ENCODE results near the gene RC3H1. TPM values are rescaled to one million over a fixed set of nuclear protein-coding genes. Genes with fewer than 3 reads are reported as not detected.

Gene RC3H1
- total and polyA plus RNA-seq, 2 of the 8 experiments (the other 6 are each of a cell fraction or from before 2014, with no cell fraction given), result 7.4 to 32.2 TPM

- no peak overlapping the region for H2BK5ac ChIP-seq (ENCODE audit: low read depth, low read length)
- H3K4me1 ChIP-seq (replicated peaks in 1 of 4; ENCODE audit: control insufficient read depth in 3 of 4, insufficient read depth in 4 of 4, low read length in 3 of 4), result no peaks in the 10 kb centered on the region; a peak in 1 of 7 replicates
- H4K91ac ChIP-seq (replicated peaks; ENCODE audit: insufficient read length, low read length), result no peak overlapping the region
- FAIRE-seq (no peak), DNase-seq (ENCODE audit: low read depth in 1 of 2, low spot score in 2 of 2) (no peak)
- ChIA-PET CTCF (ENCODE audit: partially characterized antibody) (interaction anchor here (1.3 to 2.0 kb wide), 2 partner anchors 20 to 198 kb away, joined by 3 to 4 read pairs; no protein-coding TSS in a partner anchor), POLR2A (ENCODE audit: partially characterized antibody) (interaction anchor here (1.1 to 2.5 kb wide), 3 partner anchors 18 to 52 kb away, joined by 3 to 14 read pairs (median 4); partner anchors contain the start of genes GAS5 and ZBTB37)
- H3K23me2 ChIP-seq (ENCODE audit: low read depth, low read length), result no peaks in the 10 kb centered on the region
- H4K8ac ChIP-seq (ENCODE audit: extremely low read depth, insufficient read depth, low read length), result no peak overlapping the region; the same call in 1 of the 2 replicates
- no peak overlapping the region for H4K5ac ChIP-seq (ENCODE audit: insufficient read length, low read depth, low read length)
- H3K79me1 ChIP-seq (ENCODE audit: low read depth, low read length), result no peaks in the 10 kb centered on the region
- no peaks in the 10 kb centered on the region for H3K9me3 ChIP-seq (ENCODE audit: insufficient read depth in 2 of 2, low read depth in 1 of 2, low read length in 1 of 2)
- no peak overlapping the region for H2AFZ ChIP-seq (ENCODE audit: low read length)
- no peak overlapping the region for H3K27ac ChIP-seq (ENCODE audit: low read depth, low read length)
- no peaks in the 10 kb centered on the region for H4K20me1 ChIP-seq (replicated peaks in 1 of 2; ENCODE audit: control insufficient read depth in 1 of 2, insufficient read depth in 2 of 2, low read length in 2 of 2)
- no peak overlapping the region for H3K4me3 ChIP-seq (ENCODE audit: extremely low read depth in 1 of 4, insufficient read depth in 2 of 4, low read depth in 3 of 4, low read length in 4 of 4)
- no peaks in the 10 kb centered on the region for H3K36me3 ChIP-seq (ENCODE audit: control insufficient read depth in 2 of 4, insufficient read depth in 4 of 4, low read length in 3 of 4)
- no peaks in the 10 kb centered on the region for H3K27me3 ChIP-seq (replicated peaks in 1 of 4; ENCODE audit: control insufficient read depth in 3 of 4, extremely low read depth in 1 of 4, insufficient read depth in 3 of 4, low read length in 3 of 4)
- 97% methylated on average over 4 of the region's 4 CpGs; no CpG with 5 or more reads in 1 of the 2 experiments for WGBS, 2 experiments (ENCODE audit: extremely low coverage in 1 of 2, insufficient coverage in 1 of 2, insufficient read length in 1 of 2, insufficient replicate concordance in 2 of 2, low coverage in 1 of 2, low lambda C conversion rate in 2 of 2, missing lambda C conversion rate in 1 of 2)
- H3K4me2 ChIP-seq (ENCODE audit: insufficient read depth in 1 of 2, low read depth in 2 of 2, low read length in 2 of 2), result no peak overlapping the region
- no peak overlapping the region for H2BK20ac ChIP-seq (ENCODE audit: low read length)
- no peak overlapping the region for H3K23ac ChIP-seq (ENCODE audit: insufficient read length)
- H3K56ac ChIP-seq (replicated peaks; ENCODE audit: insufficient read length, low read depth, low read length), result no peak overlapping the region
- H3K4ac ChIP-seq (replicated peaks; ENCODE audit: insufficient read length, low read depth, low read length), result no peak overlapping the region
- no peak overlapping the region for H2BK12ac ChIP-seq (ENCODE audit: low read depth, low read length)
- no peaks in the 10 kb centered on the region for H3K79me2 ChIP-seq (ENCODE audit: control insufficient read depth in 1 of 2, insufficient read depth in 2 of 2, low read length in 2 of 2)
- no peak overlapping the region for H2BK120ac ChIP-seq (replicated peaks; ENCODE audit: low read depth, low read length)
- H2BK15ac ChIP-seq (ENCODE audit: low read length), result no peak overlapping the region
- H3K14ac ChIP-seq (ENCODE audit: insufficient read length), result no peak overlapping the region
- H3K18ac ChIP-seq (ENCODE audit: extremely low read depth, low read length), result no peak overlapping the region
- H3K9ac ChIP-seq (replicated peaks in 1 of 4; ENCODE audit: extremely low read depth in 1 of 4, low read depth in 3 of 4, low read length in 3 of 4), result no peak overlapping the region
- H2AK5ac ChIP-seq (ENCODE audit: low read depth, low read length), result no peak overlapping the region
- TF ChIP-seq SRF (IDR thresholded peaks at IDR 0.05; ENCODE audit: low read depth, low read length) (no peak), RXRA (IDR thresholded peaks at IDR 0.05; ENCODE audit: insufficient read depth, low read depth, low read length) (no peak), POLR2A (IDR thresholded peaks at IDR 0.05; ENCODE audit: control extremely low read depth in 1 of 2, low read depth in 2 of 2, low read length in 2 of 2) (no peak), PHF8 (conservative IDR thresholded peaks at IDR 0.05; ENCODE audit: low read depth, low read length) (no peak), BRCA1 (IDR thresholded peaks at IDR 0.05; ENCODE audit: low read depth, low read length) (no peak), EGR1 (IDR thresholded peaks at IDR 0.05; ENCODE audit: borderline replicate concordance, low read depth, low read length) (no peak), GABPA (IDR thresholded peaks at IDR 0.05; ENCODE audit: borderline replicate concordance, insufficient read depth, low read length) (no peak), CHD2 (IDR thresholded peaks at IDR 0.05; ENCODE audit: low read length) (no peak), BCL11A (IDR thresholded peaks at IDR 0.05; ENCODE audit: low read depth in 2 of 2, low read length in 2 of 2) (no peak), SP4 (IDR thresholded peaks at IDR 0.05; ENCODE audit: low read length) (no peak), TAF7 (optimal IDR thresholded peaks at IDR 0.05; ENCODE audit: borderline replicate concordance, low read depth, low read length) (no peak), JUND (IDR thresholded peaks at IDR 0.05; ENCODE audit: low read length) (no peak)
- TF ChIP-seq, protein P1, sequence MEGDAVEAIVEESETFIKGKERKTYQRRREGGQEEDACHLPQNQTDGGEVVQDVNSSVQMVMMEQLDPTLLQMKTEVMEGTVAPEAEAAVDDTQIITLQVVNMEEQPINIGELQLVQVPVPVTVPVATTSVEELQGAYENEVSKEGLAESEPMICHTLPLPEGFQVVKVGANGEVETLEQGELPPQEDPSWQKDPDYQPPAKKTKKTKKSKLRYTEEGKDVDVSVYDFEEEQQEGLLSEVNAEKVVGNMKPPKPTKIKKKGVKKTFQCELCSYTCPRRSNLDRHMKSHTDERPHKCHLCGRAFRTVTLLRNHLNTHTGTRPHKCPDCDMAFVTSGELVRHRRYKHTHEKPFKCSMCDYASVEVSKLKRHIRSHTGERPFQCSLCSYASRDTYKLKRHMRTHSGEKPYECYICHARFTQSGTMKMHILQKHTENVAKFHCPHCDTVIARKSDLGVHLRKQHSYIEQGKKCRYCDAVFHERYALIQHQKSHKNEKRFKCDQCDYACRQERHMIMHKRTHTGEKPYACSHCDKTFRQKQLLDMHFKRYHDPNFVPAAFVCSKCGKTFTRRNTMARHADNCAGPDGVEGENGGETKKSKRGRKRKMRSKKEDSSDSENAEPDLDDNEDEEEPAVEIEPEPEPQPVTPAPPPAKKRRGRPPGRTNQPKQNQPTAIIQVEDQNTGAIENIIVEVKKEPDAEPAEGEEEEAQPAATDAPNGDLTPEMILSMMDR (IDR thresholded peaks at IDR 0.05; ENCODE audit: control extremely low read depth in 1 of 3, insufficient read depth in 1 of 3, low read depth in 1 of 3, low read length in 3 of 3), result no peak
Observed at GRCh38 chr1:173916667-173917066, 105.5 kb downstream of the RC3H1 start.

Data from H1 (cell line).